ENCODE results near the gene ZSCAN16.

The ZSCAN16 gene

DNA sequence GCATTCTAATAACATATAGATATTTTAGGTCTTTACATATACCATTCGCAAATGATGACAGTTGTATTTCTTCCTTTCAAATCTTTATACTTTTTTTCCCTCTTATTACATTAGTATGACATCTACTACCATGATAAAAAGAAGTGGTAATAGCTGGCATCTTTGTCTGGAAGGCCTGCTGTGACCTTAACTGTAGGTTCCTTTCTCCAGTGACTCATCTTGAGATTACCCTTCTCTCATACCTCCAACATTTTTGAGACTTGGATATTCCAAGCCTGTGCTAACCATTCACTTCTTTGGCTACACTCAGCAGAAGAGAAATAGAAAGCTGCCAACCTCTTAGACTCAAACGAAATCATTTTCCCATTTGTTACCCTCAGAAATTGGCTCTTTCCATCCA, 47.6 kb downstream of the ZSCAN16 start:
- DNase-seq (ENCODE audit: low spot score) = no peak

DNA sequence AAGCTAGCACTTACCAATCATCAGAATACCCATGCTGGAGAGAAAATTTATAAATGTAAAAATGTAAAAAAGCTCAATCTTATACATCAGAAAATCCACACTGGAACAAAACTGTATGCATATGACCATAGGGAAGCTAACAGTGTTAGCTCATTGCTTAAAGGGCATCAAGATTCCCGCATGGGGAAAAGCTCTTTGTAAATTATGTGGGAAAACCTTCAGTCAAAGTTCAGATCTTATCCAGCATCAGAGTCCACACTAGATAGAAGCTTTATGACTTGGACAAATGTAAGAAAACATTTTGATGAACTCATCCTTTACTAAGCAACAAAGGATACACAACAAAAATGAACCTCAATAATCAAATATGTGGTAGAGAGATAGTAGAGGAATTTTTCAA, 52.0 kb downstream of the ZSCAN16 start:
- DNase-seq (ENCODE audit: low spot score) = no peak
